CD4-positive, alpha-beta T cell treated with Interleukin-4 for 4 hours (primary cell): Measurements from ENCODE around the gene MTX1.

Experiments
- DNase-seq: peaks from one replicate; pipeline ENCODE4 v3.0.0-alpha.2; 2020

The MTX1 gene

GRCh38 chr1:155174324-155175280, 33.9 kb upstream of the MTX1 start:
- DNase-seq: peak; percentile 64

- no peak for DNase-seq
Measured at GRCh38 chr1:155175281-155175926, 33.1 kb upstream of the MTX1 start.

GRCh38 chr1:155175927-155176371, 32.5 kb upstream of the MTX1 start:
- peak; percentile 18 for DNase-seq

GRCh38 chr1:155176544-155177071, 31.9 kb upstream of the MTX1 start:
- DNase-seq: peak; percentile 82

- no peak for DNase-seq
Measured at GRCh38 chr1:155177192-155177917, 31.1 kb upstream of the MTX1 start.

- no peak for DNase-seq
Measured at GRCh38 chr1:155177918-155178281, 30.6 kb upstream of the MTX1 start.

- no peak for DNase-seq
Measured at GRCh38 chr1:155178441-155179111, 29.9 kb upstream of the MTX1 start.

- no peak for DNase-seq
Measured at GRCh38 chr1:155179112-155180031, 29.1 kb upstream of the MTX1 start.

- no peak for DNase-seq
Measured at GRCh38 chr1:155181371-155182051, 27.0 kb upstream of the MTX1 start.

GRCh38 chr1:155182052-155182550, 26.4 kb upstream of the MTX1 start:
- DNase-seq: no peak

GRCh38 chr1:155183775-155184221, 24.7 kb upstream of the MTX1 start:
- DNase-seq: no peak

GRCh38 chr1:155184351-155184811, 24.1 kb upstream of the MTX1 start:
- DNase-seq: no peak

GRCh38 chr1:155184835-155185782, 23.4 kb upstream of the MTX1 start:
- DNase-seq: no peak

GRCh38 chr1:155185783-155186066, 22.8 kb upstream of the MTX1 start:
- DNase-seq: no peak

- no peak for DNase-seq
Measured at GRCh38 chr1:155186067-155186793, 22.3 kb upstream of the MTX1 start.

GRCh38 chr1:155186794-155187455, 21.6 kb upstream of the MTX1 start:
- no peak for DNase-seq

GRCh38 chr1:155187456-155187891, 21.0 kb upstream of the MTX1 start:
- no peak for DNase-seq

GRCh38 chr1:155188268-155188667, 20.2 kb upstream of the MTX1 start:
- no peak for DNase-seq
